Breast epithelium (tissue), 4 donors: ENCODE results near the gene AMZ1. TPM values are rescaled to one million over a fixed set of nuclear protein-coding genes. Genes with fewer than 3 reads are reported as not detected.

Source experiments
- DNase-seq, 2 donors: peaks; one replicate each; pipeline ENCODE4 v3.0.0-alpha.2; 2019; ENCODE audit warnings: low spot score in 2 of 2
- H3K27ac ChIP-seq, 2 donors: fragments of 200-600 bp; sonication (generic) in 1 of 2; one replicate each; pipeline ENCODE4 v1.5.1; 2016 to 2019; ENCODE audit warnings: mild to moderate bottlenecking in 1 of 2
- H3K27me3 ChIP-seq, 2 donors: fragments of 200-600 bp; sonication (generic) in 1 of 2; one replicate each; pipeline versions ENCODE4 v1.5.1 to v1.6.0; 2017 to 2019; ENCODE audit warnings: control low read depth in 1 of 2, mild to moderate bottlenecking in 1 of 2
- H3K36me3 ChIP-seq: fragments of 200-600 bp; one replicate; pipeline ENCODE4 v1.5.1; 2019
- H3K4me1 ChIP-seq, 2 donors: fragments of 200-600 bp; sonication (generic); one replicate each; pipeline ENCODE4 v1.5.1; 2016 to 2019; ENCODE audit warnings: control low read depth in 1 of 2
- H3K4me3 ChIP-seq, 3 donors: fragments of 200-600 bp; sonication (generic); 1 replicate in 2 of 3; 2 replicates in 1 of 3; pipeline ENCODE4 v1.5.1; 2016 to 2019; ENCODE audit warnings: mild to moderate bottlenecking in 3 of 3, moderate library complexity in 2 of 3
- H3K9me3 ChIP-seq, 2 donors: fragments of 200-600 bp; sonication (generic) in 1 of 2; one replicate each; pipeline ENCODE4 v1.5.1; 2016 to 2019; ENCODE audit warnings: control low read depth in 1 of 2
- POLR2A ChIP-seq: fragments of 450-650 bp; IDR thresholded peaks from one replicate; pipeline ENCODE4 v1.6.1; 2016; ENCODE audit warnings: antibody characterized with exemption, mild to moderate bottlenecking, moderate library complexity
- POLR2AphosphoS5 ChIP-seq, 3 donors: sonication (generic); formaldehyde crosslinking; IDR thresholded peaks; one replicate each; pipeline ENCODE4 v1.6.1; 2017; ENCODE audit warnings: antibody characterized with exemption in 3 of 3
- intact Hi-C: fragments of 100-400 bp; cut with DNase I; formaldehyde crosslinking; loops from one replicate; pipeline ENCODE4 v1.15.1; 2023; ENCODE audit warnings: low total_unique reads
- total RNA-seq, 3 donors: library from RNA; depleted of rRNA; stranded (reverse); fragments of >200 nt; gene quantifications; one replicate each; pipeline ENCODE4 v1.1.0, GENCODE V29; 2016
- TF ChIP-seq, protein P1 (sequence below), 3 donors: fragments of 450-650 bp; IDR thresholded peaks; one replicate each; pipeline ENCODE4 v1.5.1; 2016 to 2017; ENCODE audit warnings: antibody characterized with exemption in 3 of 3, mild to moderate bottlenecking in 3 of 3, moderate library complexity in 3 of 3

Gene AMZ1
- total RNA-seq, 3 donors from 2014 or later = 0.16 to 0.88 (median 0.33) TPM

GRCh38 chr7:2754086-2754485, 66.1 kb downstream of the AMZ1 start:
- intact Hi-C loops = no loop called here
- Histone ChIP-seq H3K4me1 (peaks cover 0 to 13% of the 10 kb centered on the region in 2 donors), H3K36me3 (no peaks in the 10 kb centered on the region), H3K27me3 (no peaks in the 10 kb centered on the region), H3K27ac (no peak overlapping the region), H3K9me3 (no peaks in the 10 kb centered on the region), H3K4me3 (no peak overlapping the region)
- TF ChIP-seq, protein P1, sequence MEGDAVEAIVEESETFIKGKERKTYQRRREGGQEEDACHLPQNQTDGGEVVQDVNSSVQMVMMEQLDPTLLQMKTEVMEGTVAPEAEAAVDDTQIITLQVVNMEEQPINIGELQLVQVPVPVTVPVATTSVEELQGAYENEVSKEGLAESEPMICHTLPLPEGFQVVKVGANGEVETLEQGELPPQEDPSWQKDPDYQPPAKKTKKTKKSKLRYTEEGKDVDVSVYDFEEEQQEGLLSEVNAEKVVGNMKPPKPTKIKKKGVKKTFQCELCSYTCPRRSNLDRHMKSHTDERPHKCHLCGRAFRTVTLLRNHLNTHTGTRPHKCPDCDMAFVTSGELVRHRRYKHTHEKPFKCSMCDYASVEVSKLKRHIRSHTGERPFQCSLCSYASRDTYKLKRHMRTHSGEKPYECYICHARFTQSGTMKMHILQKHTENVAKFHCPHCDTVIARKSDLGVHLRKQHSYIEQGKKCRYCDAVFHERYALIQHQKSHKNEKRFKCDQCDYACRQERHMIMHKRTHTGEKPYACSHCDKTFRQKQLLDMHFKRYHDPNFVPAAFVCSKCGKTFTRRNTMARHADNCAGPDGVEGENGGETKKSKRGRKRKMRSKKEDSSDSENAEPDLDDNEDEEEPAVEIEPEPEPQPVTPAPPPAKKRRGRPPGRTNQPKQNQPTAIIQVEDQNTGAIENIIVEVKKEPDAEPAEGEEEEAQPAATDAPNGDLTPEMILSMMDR (IDR thresholded peaks at IDR 0.05) = no peak
- TF ChIP-seq POLR2A (no peak), POLR2AphosphoS5 (IDR thresholded peaks at IDR 0.05) (no peak)
- DNase-seq = no peak

DNA sequence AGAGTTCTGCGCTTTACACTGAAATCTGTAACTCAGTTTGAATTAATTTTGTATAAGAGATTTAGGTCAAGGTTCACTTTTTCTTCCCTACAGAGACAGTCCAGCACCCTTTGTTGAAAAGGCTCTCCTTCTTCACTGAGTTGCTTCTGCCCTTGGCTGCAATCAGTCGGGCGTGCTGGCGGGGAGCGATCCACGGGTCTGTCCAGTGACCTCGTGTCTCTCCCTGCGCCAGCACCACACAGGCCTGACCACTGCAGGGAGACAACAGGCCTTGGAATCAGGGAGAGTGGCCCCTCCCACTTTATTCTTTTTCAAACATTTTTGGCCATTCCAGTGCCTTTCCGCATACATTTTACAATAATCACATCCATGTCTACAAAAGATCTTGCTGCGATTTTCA, 66.9 kb downstream of the AMZ1 start:
- H3K36me3 ChIP-seq = no peaks in the 10 kb centered on the region
- intact Hi-C loops = no loop called here
- no peak for DNase-seq
- TF ChIP-seq, protein P1 (IDR thresholded peaks at IDR 0.05) = no peak
- TF ChIP-seq POLR2AphosphoS5 (IDR thresholded peaks at IDR 0.05) (no peak), POLR2A (no peak)
- no peak overlapping the region for H3K27ac ChIP-seq
- peaks cover 0 to 13% of the 10 kb centered on the region in 2 donors for H3K4me1 ChIP-seq
- H3K27me3 ChIP-seq = no peaks in the 10 kb centered on the region
- no peaks in the 10 kb centered on the region for H3K9me3 ChIP-seq
- no peak overlapping the region for H3K4me3 ChIP-seq

DNA sequence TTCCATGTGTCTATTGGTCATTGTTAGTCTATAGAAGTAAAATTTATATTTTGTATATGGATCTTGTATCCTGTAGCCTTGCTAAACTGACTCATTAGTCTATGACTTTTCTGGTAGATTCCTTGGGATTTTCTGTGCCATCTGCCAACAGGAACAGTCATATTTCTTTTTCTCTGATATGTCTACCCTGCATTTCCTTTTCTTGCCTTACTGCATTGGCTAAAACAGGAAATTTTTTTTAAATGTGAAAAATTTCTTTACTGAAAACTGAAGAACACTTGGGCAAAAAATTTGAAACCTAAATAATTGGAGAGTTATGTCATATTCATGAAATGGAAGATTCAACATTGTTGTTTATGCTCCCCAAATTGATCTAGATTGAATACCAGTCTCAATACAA, 67.5 kb downstream of the AMZ1 start:
- Histone ChIP-seq H3K27me3 (no peaks in the 10 kb centered on the region), H3K27ac (no peak overlapping the region), H3K36me3 (no peaks in the 10 kb centered on the region), H3K4me3 (no peak overlapping the region), H3K4me1 (peaks cover 3 to 13% of the 10 kb centered on the region in 2 donors), H3K9me3 (no peaks in the 10 kb centered on the region)
- TF ChIP-seq, protein P1 (IDR thresholded peaks at IDR 0.05) = no peak
- TF ChIP-seq POLR2A (no peak), POLR2AphosphoS5 (IDR thresholded peaks at IDR 0.05) (no peak)
- intact Hi-C loops = no loop called here
- DNase-seq = no peak

- no peaks in the 10 kb centered on the region for H3K36me3 ChIP-seq
- intact Hi-C loops = no loop called here
- H3K27me3 ChIP-seq = no peaks in the 10 kb centered on the region
- DNase-seq = peak; percentile 60 to 73
- TF ChIP-seq, protein P1 (IDR thresholded peaks at IDR 0.05) = no peak
- peak in 2 of 3 donors; percentile 5 to 17 for TF ChIP-seq POLR2AphosphoS5 (IDR thresholded peaks at IDR 0.05)
- H3K4me3 ChIP-seq = no peak overlapping the region
- no peaks in the 10 kb centered on the region for H3K9me3 ChIP-seq
- H3K27ac ChIP-seq = peak overlapping the region; percentile 66 to 78
- peaks cover 5 to 13% of the 10 kb centered on the region in 2 donors for H3K4me1 ChIP-seq
These were observed 69.4 kb downstream of the AMZ1 start for GRCh38 chr7:2757361-2757903.

DNA sequence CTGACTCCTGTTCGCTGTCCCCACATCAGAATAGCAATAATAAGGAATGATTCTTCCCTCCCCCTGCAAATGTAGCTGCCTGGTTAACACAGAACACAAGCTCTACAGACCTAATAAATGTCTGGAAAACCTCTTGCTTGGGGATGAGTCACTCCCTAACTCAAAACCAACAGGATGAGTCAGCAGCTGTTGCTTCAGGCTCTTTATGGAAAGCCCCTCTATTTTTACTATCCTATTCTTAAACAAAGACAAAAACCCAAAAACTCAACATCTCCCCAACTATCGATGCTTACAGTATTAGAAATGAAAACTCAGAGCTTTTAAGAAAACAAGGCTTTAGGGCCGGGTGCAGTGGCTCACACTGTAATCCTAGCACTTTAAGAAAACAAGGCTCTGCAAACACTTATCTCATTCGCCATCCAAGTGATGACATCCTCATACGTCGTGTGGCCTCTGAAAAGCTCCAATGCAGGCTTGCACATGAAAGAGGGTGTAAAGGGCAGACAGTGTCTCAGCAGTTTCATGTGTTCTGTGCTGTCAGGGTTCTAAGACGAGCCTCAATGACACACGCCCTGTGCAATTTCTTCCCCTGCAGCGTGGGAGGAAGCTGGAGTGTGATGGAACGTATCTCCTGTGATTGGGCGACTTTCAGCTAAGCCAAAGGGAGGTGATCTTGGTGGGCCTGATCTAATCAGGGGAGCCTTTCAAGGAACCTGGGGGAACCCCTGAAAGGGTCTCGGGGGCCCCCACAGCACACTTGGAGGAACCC, 70.1 kb downstream of the AMZ1 start:
- Histone ChIP-seq H3K9me3 (no peaks in the 10 kb centered on the region), H3K27me3 (no peaks in the 10 kb centered on the region), H3K4me1 (peaks cover 10 to 16% of the 10 kb centered on the region in 2 donors), H3K27ac (peak overlapping the region; percentile 78 to 87), H3K4me3 (no peak overlapping the region), H3K36me3 (no peaks in the 10 kb centered on the region)
- DNase-seq = no peak
- intact Hi-C loops = no loop called here
- TF ChIP-seq, protein P1 (IDR thresholded peaks at IDR 0.05) = no peak
- TF ChIP-seq POLR2AphosphoS5 (IDR thresholded peaks at IDR 0.05) = peak in 1 of 3 donors; percentile 41
- no peak for TF ChIP-seq POLR2A
